HepG2 (cell line): ENCODE measurements around the gene CREG2. TPM values are rescaled to one million over a fixed set of nuclear protein-coding genes. Genes with fewer than 3 reads are reported as not detected.
A peak's percentile ranks its signal among the peaks of the same experiment; 100 is the strongest.

Experiments used
- ATAC-seq: fragments of 200-7000 bp; cut with Tn5 transposase; 3 replicates; pipeline ENCODE4 v1.9.1; 2020; ENCODE audit warnings: mild to moderate bottlenecking, moderate library complexity
- BruUV-seq: library from RNA; stranded (reverse); fragments of 400-500 nt; replicated peaks from 2 replicates; lab custom pipeline; 2021; lab: Mats Ljungman, UMichigan
- CTCF ChIA-PET: fragments of 300-600 bp; formaldehyde crosslinking; extraction: SDS; loops from one replicate; lab custom pipeline; 2021; ENCODE audit warnings: low total read pairs, inconsistent platforms, low intra/inter-chr PET ratio; lab: Yijun Ruan, JAX
- POLR2A ChIA-PET: fragments of 350-600 bp; sonication (Branson Sonifier 250); formaldehyde crosslinking; loops from one replicate; lab custom pipeline; 2020; ENCODE audit warnings: antibody characterized with exemption, inconsistent platforms; lab: Yijun Ruan, JAX
- DNase-seq: peaks from one replicate; pipeline ENCODE4 v3.0.0-alpha.2; 2015; ENCODE audit warnings: low spot score
- FAIRE-seq: peaks from 3 replicates; lab custom pipeline; 2011; peaks lifted over from hg19 to GRCh38; lab: Jason Lieb, UNC
- H2AFZ ChIP-seq: one replicate; pipeline ENCODE4 v1.6.1; 2011; ENCODE audit warnings: low read length, inconsistent platforms
- H3K27ac ChIP-seq: fragments of 300-600 bp; 3 replicates; pipeline ENCODE4 v1.8.0; 2011; ENCODE audit warnings: mixed run types, mild to moderate bottlenecking, mixed read lengths, low read length, inconsistent platforms; ENCODE audit not compliant: insufficient read depth; ENCODE audit errors: extremely low read length
- H3K27me3 ChIP-seq, 2 experiments: fragments of 200-600 bp in 1 of 2; 2 replicates in 1 of 2; 3 replicates in 1 of 2; pipeline versions ENCODE4 v1.6.0 to v1.8.0; 2011; ENCODE audit warnings: low read length in 2 of 2, mild to moderate bottlenecking in 2 of 2, moderate library complexity in 2 of 2, inconsistent platforms in 1 of 2; ENCODE audit not compliant: insufficient read depth in 2 of 2, control insufficient read depth in 1 of 2
- H3K36me3 ChIP-seq, 2 experiments: fragments of 200-600 bp in 1 of 2; replicated peaks in 1 of 2; 2 replicates in 1 of 2; 3 replicates in 1 of 2; pipeline versions ENCODE4 v1.5.1 to v1.8.0; 2011; ENCODE audit warnings: low read length in 2 of 2, inconsistent platforms in 1 of 2; ENCODE audit not compliant: insufficient read depth in 2 of 2, control insufficient read depth in 1 of 2
- H3K4me1 ChIP-seq: 2 replicates; pipeline ENCODE4 v1.5.1; 2012; ENCODE audit warnings: low read length, inconsistent platforms; ENCODE audit not compliant: insufficient read depth
- H3K4me2 ChIP-seq: 2 replicates; pipeline ENCODE4 v1.6.0; 2011; ENCODE audit warnings: low read depth, low read length, inconsistent platforms
- H3K4me3 ChIP-seq, 3 experiments: fragments of 200-600 bp in 1 of 3; sonication (generic), shearing (Covaris generic) in 1 of 3; replicated peaks in 1 of 3; 2 replicates each; pipeline ENCODE4 v1.5.1; 2011 to 2016; ENCODE audit warnings: low read length in 3 of 3, inconsistent platforms in 2 of 3, low read depth in 2 of 3, mild to moderate bottlenecking in 2 of 3, control low read depth in 1 of 3, mixed read lengths in 1 of 3; ENCODE audit not compliant: insufficient read depth in 1 of 3
- H3K79me2 ChIP-seq: one replicate; pipeline ENCODE4 v1.6.1; 2011; ENCODE audit warnings: low read length, inconsistent platforms; ENCODE audit not compliant: insufficient read depth
- H3K9ac ChIP-seq: 2 replicates; pipeline ENCODE4 v1.6.0; 2011; ENCODE audit warnings: mild to moderate bottlenecking, low read depth, low read length, inconsistent platforms; ENCODE audit not compliant: insufficient read depth
- H3K9me3 ChIP-seq: 2 replicates; pipeline ENCODE4 v1.5.1; 2012; ENCODE audit warnings: mild to moderate bottlenecking, low read length
- H4K20me1 ChIP-seq: 2 replicates; pipeline ENCODE4 v1.6.0; 2011; ENCODE audit warnings: inconsistent platforms, mild to moderate bottlenecking, low read length, moderate library complexity; ENCODE audit not compliant: insufficient read depth
- BRCA1 ChIP-seq: sonication (generic); formaldehyde crosslinking; IDR thresholded peaks from 2 replicates; pipeline ENCODE4 v1.4.0; 2020; ENCODE audit warnings: missing genetic modification reagents
- CCAR2 ChIP-seq: fragments of 200-400 bp; formaldehyde crosslinking; optimal IDR thresholded peaks from 2 replicates; pipeline ENCODE3; 2018; ENCODE audit warnings: low read depth, mild to moderate bottlenecking, low read length, moderate library complexity
- FOXA1 ChIP-seq, 2 experiments: fragments of 450-650 bp in 1 of 2; sonication (generic) in 1 of 2; formaldehyde crosslinking in 1 of 2; IDR thresholded peaks; 2 replicates each; pipeline versions ENCODE4 v1.4.0 to v1.6.1; 2016 to 2020; ENCODE audit warnings: missing genetic modification reagents in 1 of 2
- MAFF ChIP-seq: IDR thresholded peaks from 2 replicates; pipeline ENCODE4 v1.6.1; 2011; ENCODE audit warnings: low read depth, low read length, improper control_type of control experiment
- MAFK ChIP-seq, 2 experiments: IDR thresholded peaks in 1 of 2; conservative IDR thresholded peaks in 1 of 2; 2 replicates each; pipeline ENCODE4 v1.6.1; 2011; ENCODE audit warnings: improper control_type of control experiment in 2 of 2, low read length in 2 of 2
- SMARCC2 ChIP-seq: fragments of 450-650 bp; IDR thresholded peaks from 2 replicates; pipeline ENCODE4 v1.6.1; 2017; ENCODE audit warnings: antibody characterized with exemption, mild to moderate bottlenecking
- TBL1XR1 ChIP-seq: fragments of 150-350 bp; IDR thresholded peaks from 2 replicates; pipeline ENCODE4 v1.6.1; 2014; ENCODE audit warnings: borderline replicate concordance, low read length; ENCODE audit not compliant: partially characterized antibody
- TFE3 ChIP-seq: IDR thresholded peaks from 2 replicates; pipeline ENCODE4 v1.6.1; 2016
- ZBTB34 ChIP-seq: sonication (generic); formaldehyde crosslinking; IDR thresholded peaks from 2 replicates; pipeline ENCODE4 v1.8.0; 2022; ENCODE audit warnings: mild to moderate bottlenecking, missing genetic modification reagents
- ZFX ChIP-seq: sonication (generic); formaldehyde crosslinking; IDR thresholded peaks from 2 replicates; pipeline ENCODE4 v1.4.0; 2020; ENCODE audit warnings: mild to moderate bottlenecking, low read depth, missing genetic modification reagents, moderate library complexity
- WGBS: methylation state at CpG from one replicate; pipeline ENCODE4 v1.1.6; 2017; ENCODE audit warnings: low lambda C conversion rate; 5-methylcytosine and 5-hydroxymethylcytosine counted together
- in situ Hi-C: cut with HindIII; loops from 2 replicates; pipeline ENCODE4 v1.10.0; 2017; ENCODE audit warnings: low pct_unique_long_range_greater_than_20kb; ENCODE audit not compliant: extremely low pct_ligation_motif_present
- intact Hi-C: fragments of 100-400 bp; cut with micrococcal nuclease; formaldehyde crosslinking; loops from one replicate; pipeline ENCODE4 v1.10.0; 2022; ENCODE audit not compliant: unreplicated experiment
- polyA plus RNA-seq, 8 experiments: library from polyadenylated mRNA; depleted of rRNA in 3 of 8; stranded (reverse) in 7 of 8; unstranded in 1 of 8; fragments of >200 nt; fragmentation: Illumina TruSeq in 4 of 8; extraction: Trizol in 4 of 8; gene quantifications; 2 replicates each; pipeline versions ENCODE4 v1.2.1 to v1.2.3, GENCODE V29; 2011 to 2016; ENCODE audit warnings: low read depth in 4 of 8, missing spikeins in 1 of 8, mixed read lengths in 1 of 8; ENCODE audit not compliant: insufficient read depth in 1 of 8
- total RNA-seq, 5 experiments: library from RNA; depleted of rRNA; stranded (reverse); fragments of >200 nt; fragmentation: Illumina TruSeq; extraction: Trizol; gene quantifications; 2 replicates each; pipeline ENCODE4 v1.2.3, GENCODE V29; 2016; ENCODE audit warnings: low read depth in 1 of 5

CREG2 gene
- total and polyA plus RNA-seq, 2 of the 13 experiments (the other 11 are each of a cell fraction or from before 2014, with no cell fraction given): 0.18 to 0.26 TPM

- in situ Hi-C loops (no loop called here), intact Hi-C loops (loop anchor here (10.0 kb wide), 2 partner anchors 248 to 478 kb away; no protein-coding TSS in a partner anchor)
- ChIA-PET POLR2A (no interaction called here), CTCF (interaction anchor here (1.2 kb wide), 1 partner anchor 41 kb away, joined by 3 read pairs; no protein-coding TSS in a partner anchor)
- Histone ChIP-seq H3K4me3 (no peak overlapping the region), H3K9me3 (no peaks in the 10 kb centered on the region), H3K9ac (no peak overlapping the region), H3K4me2 (no peak overlapping the region), H3K27me3 (no peaks in the 10 kb centered on the region), H2AFZ (no peak overlapping the region), H3K27ac (no peak overlapping the region), H4K20me1 (no peaks in the 10 kb centered on the region), H3K36me3 (no peaks in the 10 kb centered on the region), H3K79me2 (no peaks in the 10 kb centered on the region), H3K4me1 (peaks cover 49% of the 10 kb centered on the region)
- FAIRE-seq (no peak), ATAC-seq (no peak), DNase-seq (no peak)
- 80% methylated on average over 3 of the region's 3 CpGs for WGBS
- no peak for TF ChIP-seq TBL1XR1
- peak; percentile 48; the same call in 1 of the 2 replicates for TF ChIP-seq MAFF
- TF ChIP-seq MAFK (conservative IDR thresholded peaks at IDR 0.05 in 1 of 2, IDR thresholded peaks at IDR 0.05 in 1 of 2; ENCODE audit: low read length in 2 of 2): peak; percentile 54 to 69
- BruUV-seq: no TSS peak
These were observed 40.4 kb downstream of the CREG2 start for GRCh38 chr2:101346909-101347308.

GRCh38 chr2:101344137-101344536 is 43.2 kb downstream of the CREG2 start:
- TF ChIP-seq ZFX (CRISPR knock-in tag) (peak; percentile 29; the same call in 1 of the 2 replicates), FOXA1 (IDR thresholded peaks at IDR 0.05) (no peak), FOXA1 (CRISPR knock-in tag; IDR thresholded peaks at IDR 0.05) (peak; percentile 51; the same call in 1 of the 2 replicates), BRCA1 (no peak), TFE3 (no peak), SMARCC2 (no peak), ZBTB34 (CRISPR knock-in tag) (no peak), CCAR2 (no peak)
- TF ChIP-seq, all 625 proteins: peak for 2
- H3K9ac ChIP-seq: no peak overlapping the region
- 0 out of 6 replicates have a peak overlapping the region, but pooled peaks of 1 of the 3 experiments have one; percentile 7 for H3K4me3 ChIP-seq
- DNase-seq (no peak), FAIRE-seq (no peak), ATAC-seq (peak; percentile 20)
- H3K9me3 ChIP-seq: no peaks in the 10 kb centered on the region
- no peaks in the 10 kb centered on the region for H3K79me2 ChIP-seq
- no peaks in the 10 kb centered on the region for H3K36me3 ChIP-seq
- H4K20me1 ChIP-seq: no peaks in the 10 kb centered on the region
- H3K27ac ChIP-seq: no peak overlapping the region
- H2AFZ ChIP-seq: no peak overlapping the region
- intact Hi-C loops: loop anchor here (5.0 to 10.0 kb wide), 3 partner anchors 37 to 481 kb away; partner anchors contain the start of gene RNF149
- no TSS peak for BruUV-seq
- ChIA-PET CTCF (no interaction called here), POLR2A (no interaction called here)
- in situ Hi-C loops: loop anchor here (5.0 kb wide), 1 partner anchor 43 kb away; the partner anchor contains the start of gene CREG2
- H3K4me1 ChIP-seq: peaks cover 57% of the 10 kb centered on the region
- 0 out of 2 replicates have a peak overlapping the region, but pooled peaks have one; percentile 15 for H3K4me2 ChIP-seq
- no peaks in the 10 kb centered on the region for H3K27me3 ChIP-seq
- 28% methylated on average over 5 of the region's 5 CpGs for WGBS
